Right lobe of liver (tissue), 4 donors: Measurements from ENCODE around the gene REEP6.

Experiments
- CTCF ChIP-seq, 4 donors: fragments of 200-600 bp in 3 of 4; fragments of 450-650 bp in 1 of 4; IDR thresholded peaks; one replicate each; pipeline versions ENCODE4 v1.5.1 to v1.8.0; 2016 to 2022; ENCODE audit warnings: antibody characterized with exemption in 4 of 4, mild to moderate bottlenecking in 2 of 4
- POLR2A ChIP-seq: fragments of 450-650 bp; IDR thresholded peaks from one replicate; pipeline ENCODE4 v1.6.1; 2017; ENCODE audit warnings: antibody characterized with exemption, mild to moderate bottlenecking
- donor health status: DM: no; HTN: no; CAD: no.
- donor health status: DM: no; HTN: no; CAD: no.
- donor health status: DM: no; HTN: yes; CAD: no.

DNA sequence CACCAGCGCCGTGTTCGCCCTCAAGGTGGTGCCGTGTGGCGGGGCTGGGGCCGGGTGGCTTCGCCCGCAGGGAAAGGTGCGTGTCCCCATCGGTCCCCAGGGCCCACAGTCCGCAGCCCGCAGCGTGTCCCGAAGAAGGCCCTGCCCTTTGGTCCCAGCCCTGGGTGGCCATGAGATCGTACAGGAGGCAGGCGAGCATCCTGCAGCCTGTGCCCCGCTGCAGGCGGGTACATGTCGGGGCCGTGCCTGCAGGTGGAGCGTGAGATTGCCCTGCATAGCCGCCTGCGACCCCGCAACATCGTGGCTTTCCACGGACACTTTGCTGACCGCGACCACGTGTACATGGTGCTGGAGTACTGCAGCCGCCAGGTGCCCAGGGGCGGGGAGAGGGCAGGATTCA is 34.4 kb downstream of the REEP6 start:
- TF ChIP-seq CTCF (IDR thresholded peaks at IDR 0.05) (no peak), POLR2A (no peak)
